Measurements from ENCODE around the gene C2orf80.
"Not testable (repeated sequence)": the region's sequence is repeated elsewhere in the genome, so short reads cannot be mapped to it uniquely, and the experiment has no call there.

C2orf80 gene

DNA sequence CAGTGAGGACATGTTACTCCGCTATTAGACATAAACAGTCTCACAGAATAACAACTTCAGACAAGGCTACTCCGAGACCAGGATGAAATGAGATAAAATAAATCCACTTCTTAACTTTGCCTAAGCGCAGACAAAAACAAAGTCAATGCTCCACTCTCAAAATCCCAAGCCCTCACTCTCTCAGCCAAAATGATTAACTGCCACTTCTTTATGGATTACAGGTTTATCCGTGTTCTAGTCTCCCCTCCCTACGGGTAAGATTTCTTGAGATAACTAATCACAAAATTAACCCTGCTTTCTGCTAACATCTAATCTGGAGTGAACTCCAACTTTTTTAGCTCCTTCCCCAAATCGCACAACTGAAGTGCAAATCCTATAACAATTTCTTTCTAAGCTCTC lies 59.1 kb downstream of the C2orf80 start:
- no peak for DNase-seq

DNA sequence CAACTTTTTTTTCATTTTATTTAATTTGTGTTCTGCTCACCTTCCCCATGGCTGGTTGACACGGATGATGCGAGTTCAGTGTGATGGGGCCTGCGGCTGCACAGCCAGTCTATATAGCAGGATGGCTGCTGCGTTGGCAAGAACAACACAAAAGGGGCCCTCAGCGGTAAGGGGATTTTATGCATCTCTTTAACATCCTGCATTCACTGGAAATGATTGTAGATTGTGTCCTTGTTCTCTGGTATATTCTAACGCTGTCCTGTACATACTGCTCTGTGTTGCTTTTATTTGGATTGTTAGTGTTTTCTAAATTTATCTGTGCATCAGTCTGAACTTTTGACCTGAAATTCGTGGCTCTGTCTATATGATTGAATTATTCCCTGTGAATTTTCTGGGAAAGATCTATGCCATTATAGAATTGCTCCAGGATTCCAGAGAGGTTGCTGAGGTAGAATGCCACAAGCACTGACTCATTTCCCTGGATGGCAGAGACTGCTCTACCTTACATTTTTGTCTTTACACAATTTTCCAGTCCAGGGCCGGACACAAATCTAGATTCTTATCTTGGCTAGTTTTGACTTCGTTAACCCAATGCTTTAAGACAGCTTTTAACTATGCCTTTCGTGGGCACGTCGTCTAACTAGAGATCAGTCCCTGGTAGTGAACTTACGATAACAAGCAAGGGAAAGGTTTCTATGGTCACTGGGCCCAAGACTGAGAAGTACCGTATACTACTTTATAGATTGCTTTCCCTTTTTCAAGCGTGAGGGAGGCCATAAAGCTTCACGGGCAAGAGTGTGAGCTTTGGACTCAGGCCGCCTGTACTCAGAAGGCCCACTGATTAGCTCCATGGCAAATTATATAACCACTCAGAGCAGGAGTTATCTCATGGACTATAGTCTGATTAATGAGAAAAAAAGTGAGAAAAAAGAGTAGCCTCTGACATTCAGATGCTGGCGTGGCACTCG lies 59.8 kb downstream of the C2orf80 start, which contains the start of gene CRYGC:
CRYGC (minus strand) TSS at position 85 of the 968 bp plus-strand sequence; CDS start at position 49, 36 bp downstream.
- no peak for DNase-seq

DNA sequence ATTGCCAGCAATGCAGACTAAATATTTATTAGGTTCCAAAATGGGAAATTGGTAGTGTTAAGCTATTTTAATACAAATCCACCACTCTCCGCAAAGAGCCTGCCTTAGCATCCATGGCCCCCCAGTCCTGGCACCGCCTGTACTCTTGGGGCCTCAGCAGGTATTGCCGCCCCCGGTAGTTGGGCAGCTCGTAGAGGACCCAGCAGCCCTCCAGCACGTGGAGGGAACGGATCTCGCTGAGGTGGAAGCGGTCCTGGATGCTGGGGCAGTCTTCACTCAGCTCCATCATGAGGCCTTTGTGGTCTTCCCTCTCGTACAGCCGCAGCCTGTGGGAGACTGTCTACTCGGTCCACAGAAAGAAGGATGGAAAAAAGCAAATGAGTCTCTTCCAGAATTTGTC lies 61.7 kb downstream of the C2orf80 start:
- no peak for DNase-seq

DNA sequence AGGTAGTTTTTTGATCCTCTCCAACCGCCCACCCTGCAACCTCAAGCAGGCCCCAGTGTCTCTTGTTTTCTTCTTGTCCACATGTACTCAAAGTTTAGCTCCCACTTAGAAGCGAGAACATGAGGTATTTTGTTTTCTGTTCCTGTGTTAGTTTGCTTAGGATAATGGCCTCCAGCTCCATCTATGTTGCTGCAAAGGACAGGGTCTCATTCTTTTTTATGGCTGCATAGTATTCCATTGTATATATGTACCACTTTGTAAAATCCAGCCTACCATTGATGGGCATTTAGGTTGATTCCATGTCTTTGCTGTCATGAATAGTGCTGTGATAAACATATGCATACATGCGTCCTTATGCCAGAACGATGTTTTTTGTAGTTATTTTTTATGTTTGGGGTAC lies 62.7 kb downstream of the C2orf80 start:
- DNase-seq, result no peak

DNA sequence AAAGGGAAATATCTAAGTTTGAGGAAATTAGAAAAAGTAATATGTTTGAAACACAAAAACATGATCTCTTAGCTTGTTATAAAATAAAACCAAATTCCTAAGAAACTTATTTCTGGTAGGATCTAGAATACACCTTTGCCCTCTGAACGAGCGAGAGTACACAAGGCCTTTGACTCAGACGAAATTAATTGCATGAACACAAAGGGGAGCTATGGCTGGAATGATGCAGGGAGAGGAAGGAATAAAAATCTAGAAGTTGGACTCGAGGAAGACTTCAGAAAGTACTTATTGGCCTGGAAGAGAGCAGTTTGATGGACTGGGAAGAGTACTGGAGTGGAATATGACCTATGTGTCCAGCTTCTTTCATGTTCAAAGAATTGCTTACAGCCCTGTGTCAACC lies 64.6 kb downstream of the C2orf80 start:
- DNase-seq, result no peak

DNA sequence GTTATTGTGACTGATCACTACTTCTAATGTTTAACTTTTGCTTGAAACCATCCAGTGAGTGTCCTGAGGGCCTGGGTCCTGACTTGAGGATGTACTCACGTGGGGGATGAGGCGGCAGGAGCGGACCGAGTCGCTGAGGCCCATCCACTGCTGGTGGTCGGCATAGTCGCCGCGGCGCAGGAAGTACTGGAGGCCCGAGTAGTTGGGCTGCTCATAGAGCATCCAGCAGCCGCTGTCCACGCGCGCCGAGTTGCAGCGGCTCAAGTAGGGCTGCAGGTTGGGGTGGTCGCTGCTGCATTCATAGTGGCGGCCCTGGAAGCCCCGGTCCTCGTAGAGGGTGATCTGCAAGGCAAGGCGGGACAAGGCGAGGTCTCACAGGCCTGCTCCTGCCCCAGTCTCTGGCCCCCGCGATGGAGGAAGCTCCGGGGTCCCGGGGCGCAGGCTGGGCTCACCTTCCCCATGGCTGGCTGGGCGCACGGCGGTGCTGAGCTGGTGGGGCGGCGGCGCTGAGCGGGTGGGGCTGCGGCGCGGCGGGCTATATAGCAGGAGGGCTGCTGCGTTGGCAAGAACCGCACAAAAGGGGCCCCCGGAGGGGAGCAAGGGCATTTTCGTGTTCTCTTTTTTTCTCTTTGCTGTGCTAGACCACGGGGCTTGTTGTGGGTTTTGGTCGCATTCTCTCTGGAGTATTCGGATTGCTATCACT lies 65.7 kb downstream of the C2orf80 start, which contains the start of gene CRYGD:
CRYGD (minus strand) TSS at position 512 of the 703 bp plus-strand sequence; CDS start at position 461, 51 bp downstream.
- not testable (repeated sequence) for DNase-seq

DNA sequence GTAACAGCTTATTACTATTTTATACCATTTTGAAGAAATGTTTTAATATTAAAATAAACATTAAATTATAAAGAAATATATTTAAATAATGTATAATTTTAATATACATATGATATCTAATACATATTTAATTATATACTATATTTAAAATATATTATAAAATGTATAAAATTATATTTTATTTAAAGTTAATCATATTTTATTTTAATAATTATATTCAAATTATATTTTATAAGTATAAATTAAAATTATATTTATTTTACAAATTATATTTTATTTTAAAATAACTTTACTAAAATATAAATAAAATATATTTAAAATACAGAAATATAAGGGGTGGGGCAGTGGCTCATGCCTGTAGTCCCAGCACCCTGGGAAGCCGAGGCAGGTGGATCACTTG lies 67.6 kb downstream of the C2orf80 start:
- no peak for DNase-seq

DNA sequence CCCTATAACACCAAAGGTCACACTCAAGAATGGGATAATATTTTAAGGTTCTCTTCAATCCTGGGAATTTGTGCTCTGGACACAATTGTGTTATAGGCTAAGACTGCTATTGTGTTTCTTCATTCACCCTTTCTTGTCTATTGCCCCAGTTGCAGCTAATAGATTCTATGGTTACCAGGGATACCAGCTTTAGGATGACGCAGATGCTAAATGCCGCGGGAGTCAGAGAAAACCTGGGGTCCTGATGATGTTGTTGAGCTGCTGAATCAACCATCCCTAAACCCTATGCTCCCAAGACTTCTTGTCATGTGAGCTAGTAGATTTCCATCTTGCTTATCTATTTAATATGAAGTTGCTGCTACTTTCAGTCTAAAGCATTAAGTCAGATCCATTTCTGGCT lies 70.9 kb downstream of the C2orf80 start:
- DNase-seq, result no peak

DNA sequence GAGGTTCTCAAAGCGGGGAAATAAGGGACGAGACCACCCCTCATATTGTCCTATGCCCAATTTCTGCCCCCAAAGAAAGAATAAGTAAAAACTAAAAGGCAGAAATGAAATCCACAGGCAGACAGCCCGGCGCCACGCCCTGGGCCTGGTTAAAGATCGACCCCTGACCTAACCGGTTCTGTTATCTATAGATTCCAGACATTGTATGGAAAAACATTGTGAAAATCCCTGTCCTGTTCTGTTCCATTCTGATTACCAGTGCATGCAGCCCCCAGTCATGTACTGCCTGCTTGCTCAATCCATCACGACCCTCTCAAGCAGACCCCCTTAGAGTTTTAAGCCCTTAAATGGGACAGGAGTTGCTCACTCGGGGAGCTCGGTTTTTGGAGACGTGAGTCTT lies 72.4 kb downstream of the C2orf80 start:
- DNase-seq, result not testable (repeated sequence)

Data from left hindlimb (tissue), 1 donor.